ENCODE measurements around the gene FGF1.

FGF1 gene

DNA sequence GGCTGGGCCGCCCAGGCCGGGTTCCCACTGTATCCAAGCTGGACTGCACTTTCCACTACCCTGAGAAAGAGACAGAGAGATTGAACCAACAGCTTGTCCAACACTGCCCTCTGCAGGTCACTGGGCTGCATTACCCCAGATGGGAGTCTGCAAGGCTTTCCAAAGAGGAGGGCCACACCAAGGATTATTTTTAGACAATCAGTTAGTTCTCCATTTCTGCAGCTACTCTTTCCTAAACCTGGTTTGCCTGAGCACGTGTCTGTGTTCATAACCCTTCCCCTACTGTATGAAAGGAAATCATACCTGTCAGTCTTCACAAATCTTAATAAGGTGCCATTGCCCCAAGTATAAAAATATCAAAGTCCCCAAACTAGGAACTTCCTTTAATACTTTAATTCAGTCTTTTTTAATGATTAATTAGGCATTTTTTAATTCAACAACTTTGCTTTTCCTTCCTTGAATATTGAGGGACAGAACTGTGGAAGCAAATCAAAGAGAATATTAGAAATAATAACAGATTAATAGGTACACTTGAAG, 13.4 kb upstream of the FGF1 start (continued):
- TF ChIP-seq PRDM1 (tag by site-specific recombination; IDR thresholded peaks at IDR 0.05) (0 out of 2 replicates have a peak, but pooled peaks have one; percentile 38), ZNF660 (tag by site-specific recombination; IDR thresholded peaks at IDR 0.05) (peak; percentile 72), ZSCAN16 (tag by site-specific recombination; IDR thresholded peaks at IDR 0.05) (no peak), ZNF555 (tag by site-specific recombination; conservative IDR thresholded peaks at IDR 0.05) (no peak), ZNF157 (tag by site-specific recombination; IDR thresholded peaks at IDR 0.05) (no peak), ZBTB17 (tag by site-specific recombination; IDR thresholded peaks at IDR 0.05) (peak; percentile 67; the same call in 1 of the 2 replicates), ZNF37A (tag by site-specific recombination; IDR thresholded peaks at IDR 0.05) (no peak), ZFP3 (tag by site-specific recombination; IDR thresholded peaks at IDR 0.05; ENCODE audit: low read depth) (no peak), YY1 (tag by site-specific recombination; IDR thresholded peaks at IDR 0.05) (no peak), ZNF169 (tag by site-specific recombination; IDR thresholded peaks at IDR 0.05) (no peak), GLIS2 (tag by site-specific recombination; IDR thresholded peaks at IDR 0.05) (no peak)
- TF ChIP-seq, protein P1, sequence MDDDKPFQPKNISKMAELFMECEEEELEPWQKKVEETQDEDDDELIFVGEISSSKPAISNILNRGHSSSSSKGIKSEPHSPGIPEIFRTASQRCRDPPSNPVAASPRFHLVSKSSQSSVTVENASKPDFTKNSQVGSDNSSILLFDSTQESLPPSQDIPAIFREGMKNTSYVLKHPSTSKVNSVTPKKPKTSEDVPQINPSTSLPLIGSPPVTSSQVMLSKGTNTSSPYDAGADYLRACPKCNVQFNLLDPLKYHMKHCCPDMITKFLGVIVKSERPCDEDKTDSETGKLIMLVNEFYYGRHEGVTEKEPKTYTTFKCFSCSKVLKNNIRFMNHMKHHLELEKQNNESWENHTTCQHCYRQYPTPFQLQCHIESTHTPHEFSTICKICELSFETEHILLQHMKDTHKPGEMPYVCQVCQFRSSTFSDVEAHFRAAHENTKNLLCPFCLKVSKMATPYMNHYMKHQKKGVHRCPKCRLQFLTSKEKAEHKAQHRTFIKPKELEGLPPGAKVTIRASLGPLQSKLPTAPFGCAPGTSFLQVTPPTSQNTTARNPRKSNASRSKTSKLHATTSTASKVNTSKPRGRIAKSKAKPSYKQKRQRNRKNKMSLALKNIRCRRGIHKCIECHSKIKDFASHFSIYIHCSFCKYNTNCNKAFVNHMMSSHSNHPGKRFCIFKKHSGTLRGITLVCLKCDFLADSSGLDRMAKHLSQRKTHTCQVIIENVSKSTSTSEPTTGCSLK (tag by site-specific recombination; IDR thresholded peaks at IDR 0.05), result no peak
- TF ChIP-seq, protein P2, sequence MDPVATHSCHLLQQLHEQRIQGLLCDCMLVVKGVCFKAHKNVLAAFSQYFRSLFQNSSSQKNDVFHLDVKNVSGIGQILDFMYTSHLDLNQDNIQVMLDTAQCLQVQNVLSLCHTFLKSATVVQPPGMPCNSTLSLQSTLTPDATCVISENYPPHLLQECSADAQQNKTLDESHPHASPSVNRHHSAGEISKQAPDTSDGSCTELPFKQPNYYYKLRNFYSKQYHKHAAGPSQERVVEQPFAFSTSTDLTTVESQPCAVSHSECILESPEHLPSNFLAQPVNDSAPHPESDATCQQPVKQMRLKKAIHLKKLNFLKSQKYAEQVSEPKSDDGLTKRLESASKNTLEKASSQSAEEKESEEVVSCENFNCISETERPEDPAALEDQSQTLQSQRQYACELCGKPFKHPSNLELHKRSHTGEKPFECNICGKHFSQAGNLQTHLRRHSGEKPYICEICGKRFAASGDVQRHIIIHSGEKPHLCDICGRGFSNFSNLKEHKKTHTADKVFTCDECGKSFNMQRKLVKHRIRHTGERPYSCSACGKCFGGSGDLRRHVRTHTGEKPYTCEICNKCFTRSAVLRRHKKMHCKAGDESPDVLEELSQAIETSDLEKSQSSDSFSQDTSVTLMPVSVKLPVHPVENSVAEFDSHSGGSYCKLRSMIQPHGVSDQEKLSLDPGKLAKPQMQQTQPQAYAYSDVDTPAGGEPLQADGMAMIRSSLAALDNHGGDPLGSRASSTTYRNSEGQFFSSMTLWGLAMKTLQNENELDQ (tag by site-specific recombination; IDR thresholded peaks at IDR 0.05; ENCODE audit: low read depth), result no peak
- TF ChIP-seq, protein P3, sequence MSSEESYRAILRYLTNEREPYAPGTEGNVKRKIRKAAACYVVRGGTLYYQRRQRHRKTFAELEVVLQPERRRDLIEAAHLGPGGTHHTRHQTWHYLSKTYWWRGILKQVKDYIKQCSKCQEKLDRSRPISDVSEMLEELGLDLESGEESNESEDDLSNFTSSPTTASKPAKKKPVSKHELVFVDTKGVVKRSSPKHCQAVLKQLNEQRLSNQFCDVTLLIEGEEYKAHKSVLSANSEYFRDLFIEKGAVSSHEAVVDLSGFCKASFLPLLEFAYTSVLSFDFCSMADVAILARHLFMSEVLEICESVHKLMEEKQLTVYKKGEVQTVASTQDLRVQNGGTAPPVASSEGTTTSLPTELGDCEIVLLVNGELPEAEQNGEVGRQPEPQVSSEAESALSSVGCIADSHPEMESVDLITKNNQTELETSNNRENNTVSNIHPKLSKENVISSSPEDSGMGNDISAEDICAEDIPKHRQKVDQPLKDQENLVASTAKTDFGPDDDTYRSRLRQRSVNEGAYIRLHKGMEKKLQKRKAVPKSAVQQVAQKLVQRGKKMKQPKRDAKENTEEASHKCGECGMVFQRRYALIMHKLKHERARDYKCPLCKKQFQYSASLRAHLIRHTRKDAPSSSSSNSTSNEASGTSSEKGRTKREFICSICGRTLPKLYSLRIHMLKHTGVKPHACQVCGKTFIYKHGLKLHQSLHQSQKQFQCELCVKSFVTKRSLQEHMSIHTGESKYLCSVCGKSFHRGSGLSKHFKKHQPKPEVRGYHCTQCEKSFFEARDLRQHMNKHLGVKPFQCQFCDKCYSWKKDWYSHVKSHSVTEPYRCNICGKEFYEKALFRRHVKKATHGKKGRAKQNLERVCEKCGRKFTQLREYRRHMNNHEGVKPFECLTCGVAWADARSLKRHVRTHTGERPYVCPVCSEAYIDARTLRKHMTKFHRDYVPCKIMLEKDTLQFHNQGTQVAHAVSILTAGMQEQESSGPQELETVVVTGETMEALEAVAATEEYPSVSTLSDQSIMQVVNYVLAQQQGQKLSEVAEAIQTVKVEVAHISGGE (tag by site-specific recombination; conservative IDR thresholded peaks at IDR 0.05; ENCODE audit: low read depth), result no peak

DNA sequence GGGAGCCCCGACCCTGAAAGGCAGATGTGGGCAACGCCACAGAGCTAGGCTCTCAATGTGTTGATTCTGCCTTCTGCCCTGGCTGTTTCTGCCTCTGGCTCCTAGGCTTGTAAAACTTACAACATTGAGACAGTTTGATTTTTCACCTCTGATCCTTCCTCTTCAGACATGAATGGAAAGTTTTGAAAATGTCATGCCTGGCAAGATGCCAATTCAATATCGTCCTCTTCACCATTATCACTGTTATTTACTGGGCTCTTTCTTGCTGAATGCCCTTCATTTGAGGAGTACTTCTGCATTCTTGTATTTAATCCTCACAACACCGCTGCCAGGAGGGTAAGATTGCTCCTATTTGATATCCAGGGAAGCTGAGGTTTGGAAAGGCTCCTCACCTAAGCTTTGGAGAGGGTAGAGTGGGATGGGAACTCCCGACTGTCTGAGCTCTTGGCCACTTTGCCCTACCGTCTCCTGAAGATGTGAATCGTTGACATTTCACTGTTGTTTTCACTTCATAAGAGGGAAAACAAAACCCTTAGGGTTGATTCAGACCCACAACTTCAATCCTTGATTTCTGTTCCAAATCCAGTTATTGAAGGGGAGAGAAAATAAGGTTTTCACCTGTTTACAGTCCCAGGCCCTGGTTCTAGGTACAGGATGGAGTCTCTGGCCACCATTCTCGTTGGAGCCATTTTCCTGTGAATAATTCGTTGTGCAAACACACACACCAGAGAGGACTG, 12.7 kb upstream of the FGF1 start:
- POLR2A ChIA-PET, result interaction anchor here (0.5 to 2.1 kb wide), 5 partner anchors 22 to 811 kb away, joined by 3 to 9 read pairs (median 4); no protein-coding TSS in a partner anchor
- Histone ChIP-seq H3K4me3 (ENCODE audit: low read depth, low read length) (no peak overlapping the region), H3K36me3 (ENCODE audit: control insufficient read depth in 2 of 2, insufficient read depth in 1 of 2, low read length in 2 of 2) (no peaks in the 10 kb centered on the region), H3K27ac (ENCODE audit: extremely low read depth, low read depth, low read length) (no peak overlapping the region), H3K4me1 (ENCODE audit: control insufficient read depth, insufficient read depth, low read length) (peaks cover 16% of the 10 kb centered on the region), H3K9me3 (ENCODE audit: control insufficient read depth, insufficient read depth, low read depth, low read length) (no peaks in the 10 kb centered on the region)
- CTCF ChIA-PET, result interaction anchor here (0.6 to 8.7 kb wide), 55 partner anchors 11 to 1782 kb away, joined by 3 to 232 read pairs (median 6); partner anchors contain the start of gene FGF1
- TF ChIP-seq, protein P4, sequence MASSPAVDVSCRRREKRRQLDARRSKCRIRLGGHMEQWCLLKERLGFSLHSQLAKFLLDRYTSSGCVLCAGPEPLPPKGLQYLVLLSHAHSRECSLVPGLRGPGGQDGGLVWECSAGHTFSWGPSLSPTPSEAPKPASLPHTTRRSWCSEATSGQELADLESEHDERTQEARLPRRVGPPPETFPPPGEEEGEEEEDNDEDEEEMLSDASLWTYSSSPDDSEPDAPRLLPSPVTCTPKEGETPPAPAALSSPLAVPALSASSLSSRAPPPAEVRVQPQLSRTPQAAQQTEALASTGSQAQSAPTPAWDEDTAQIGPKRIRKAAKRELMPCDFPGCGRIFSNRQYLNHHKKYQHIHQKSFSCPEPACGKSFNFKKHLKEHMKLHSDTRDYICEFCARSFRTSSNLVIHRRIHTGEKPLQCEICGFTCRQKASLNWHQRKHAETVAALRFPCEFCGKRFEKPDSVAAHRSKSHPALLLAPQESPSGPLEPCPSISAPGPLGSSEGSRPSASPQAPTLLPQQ (tag by site-specific recombination; IDR thresholded peaks at IDR 0.05), result no peak
- 0 out of 2 replicates have a peak, but pooled peaks have one; percentile 28 for TF ChIP-seq ZNF112 (tag by site-specific recombination; IDR thresholded peaks at IDR 0.05)
- TF ChIP-seq ZFP41 (tag by site-specific recombination; IDR thresholded peaks at IDR 0.05; ENCODE audit: borderline replicate concordance), result no peak
- TF ChIP-seq ZNF202 (tag by site-specific recombination; IDR thresholded peaks at IDR 0.05; ENCODE audit: borderline replicate concordance), result no peak
- TF ChIP-seq, protein P5, sequence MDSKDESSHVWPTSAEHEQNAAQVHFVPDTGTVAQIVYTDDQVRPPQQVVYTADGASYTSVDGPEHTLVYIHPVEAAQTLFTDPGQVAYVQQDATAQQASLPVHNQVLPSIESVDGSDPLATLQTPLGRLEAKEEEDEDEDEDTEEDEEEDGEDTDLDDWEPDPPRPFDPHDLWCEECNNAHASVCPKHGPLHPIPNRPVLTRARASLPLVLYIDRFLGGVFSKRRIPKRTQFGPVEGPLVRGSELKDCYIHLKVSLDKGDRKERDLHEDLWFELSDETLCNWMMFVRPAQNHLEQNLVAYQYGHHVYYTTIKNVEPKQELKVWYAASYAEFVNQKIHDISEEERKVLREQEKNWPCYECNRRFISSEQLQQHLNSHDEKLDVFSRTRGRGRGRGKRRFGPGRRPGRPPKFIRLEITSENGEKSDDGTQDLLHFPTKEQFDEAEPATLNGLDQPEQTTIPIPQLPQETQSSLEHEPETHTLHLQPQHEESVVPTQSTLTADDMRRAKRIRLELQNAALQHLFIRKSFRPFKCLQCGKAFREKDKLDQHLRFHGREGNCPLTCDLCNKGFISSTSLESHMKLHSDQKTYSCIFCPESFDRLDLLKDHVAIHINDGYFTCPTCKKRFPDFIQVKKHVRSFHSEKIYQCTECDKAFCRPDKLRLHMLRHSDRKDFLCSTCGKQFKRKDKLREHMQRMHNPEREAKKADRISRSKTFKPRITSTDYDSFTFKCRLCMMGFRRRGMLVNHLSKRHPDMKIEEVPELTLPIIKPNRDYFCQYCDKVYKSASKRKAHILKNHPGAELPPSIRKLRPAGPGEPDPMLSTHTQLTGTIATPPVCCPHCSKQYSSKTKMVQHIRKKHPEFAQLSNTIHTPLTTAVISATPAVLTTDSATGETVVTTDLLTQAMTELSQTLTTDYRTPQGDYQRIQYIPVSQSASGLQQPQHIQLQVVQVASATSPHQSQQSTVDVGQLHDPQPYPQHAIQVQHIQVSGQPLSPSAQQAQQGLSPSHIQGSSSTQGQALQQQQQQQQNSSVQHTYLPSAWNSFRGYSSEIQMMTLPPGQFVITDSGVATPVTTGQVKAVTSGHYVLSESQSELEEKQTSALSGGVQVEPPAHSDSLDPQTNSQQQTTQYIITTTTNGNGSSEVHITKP (tag by site-specific recombination; IDR thresholded peaks at IDR 0.05), result 0 out of 2 replicates have a peak, but pooled peaks have one; percentile 23
- TF ChIP-seq ZNF529 (tag by site-specific recombination; IDR thresholded peaks at IDR 0.05; ENCODE audit: insufficient replicate concordance), result no peak
